Neural cell (in vitro differentiated cells): Measurements from ENCODE around the gene E2F4.

Experiments
- CTCF ChIP-seq: fragments of 450-650 bp; IDR thresholded peaks from 2 replicates; pipeline ENCODE4 v1.5.1; 2014; ENCODE audit warnings: antibody characterized with exemption, mild to moderate bottlenecking, moderate library complexity; ENCODE audit not compliant: poor library complexity, severe bottlenecking
- EP300 ChIP-seq: fragments of 450-650 bp; conservative IDR thresholded peaks from 2 replicates; pipeline ENCODE4 v1.6.1; 2014; ENCODE audit warnings: antibody characterized with exemption, mild to moderate bottlenecking, moderate library complexity; ENCODE audit not compliant: poor library complexity, severe bottlenecking
- EZH2 ChIP-seq: fragments of 200-600, 300-800 bp; shearing (Covaris generic), sonication (generic); IDR thresholded peaks from 2 replicates; pipeline ENCODE4 v1.6.1; 2014; ENCODE audit warnings: antibody characterized with exemption, low read length, borderline replicate concordance, mild to moderate bottlenecking; ENCODE audit not compliant: insufficient read depth, poor library complexity, severe bottlenecking
- POLR2AphosphoS5 ChIP-seq: IDR thresholded peaks from 2 replicates; pipeline ENCODE4 v1.6.1; 2012
- RAD21 ChIP-seq: fragments of 450-650 bp; conservative IDR thresholded peaks from 2 replicates; pipeline ENCODE4 v1.6.1; 2014; ENCODE audit warnings: antibody characterized with exemption, mild to moderate bottlenecking, moderate library complexity
- REST ChIP-seq: IDR thresholded peaks from 2 replicates; pipeline ENCODE4 v1.6.1; 2012; ENCODE audit warnings: borderline replicate concordance
- SMC3 ChIP-seq: fragments of 450-650 bp; conservative IDR thresholded peaks from 2 replicates; pipeline ENCODE4 v1.6.1; 2014; ENCODE audit warnings: antibody characterized with exemption, mild to moderate bottlenecking, moderate library complexity; ENCODE audit not compliant: poor library complexity
- TAF1 ChIP-seq: IDR thresholded peaks from 2 replicates; pipeline ENCODE4 v1.6.1; 2012; ENCODE audit warnings: low read depth

GRCh38 chr16:67174706-67175231, 17.2 kb upstream of the E2F4 start:
- TF ChIP-seq CTCF (no peak), SMC3 (no peak), POLR2AphosphoS5 (no peak), RAD21 (no peak), EZH2 (no peak), TAF1 (no peak), REST (no peak), EP300 (no peak)
